Panc1 (cell line): Measurements from ENCODE around the gene DNAJC27. TPM values are rescaled to one million over a fixed set of nuclear protein-coding genes. Genes with fewer than 3 reads are reported as not detected.

Experiments
- ATAC-seq: fragments of 200-7000 bp; cut with Tn5 transposase; 2 replicates; pipeline ENCODE4 v1.9.1; 2020; ENCODE audit warnings: mild to moderate bottlenecking, moderate library complexity
- BruUV-seq: library from RNA; stranded (reverse); fragments of 400-500 nt; replicated peaks from 2 replicates; lab custom pipeline; 2021; lab: Mats Ljungman, UMichigan
- CTCF ChIA-PET: fragments of 300-600 bp; sonication (Branson Sonifier 250); formaldehyde crosslinking; loops from one replicate; lab custom pipeline; 2022; ENCODE audit warnings: antibody characterized with exemption; lab: Charles Lee
- POLR2A ChIA-PET: fragments of 300-600 bp; sonication (Branson Sonifier 250); formaldehyde crosslinking; loops from one replicate; lab custom pipeline; 2022; ENCODE audit warnings: antibody characterized with exemption; lab: Charles Lee
- DNase-seq: peaks from one replicate; pipeline ENCODE4 v3.0.0-alpha.2; 2010; ENCODE audit warnings: low read depth, low spot score
- H3K27ac ChIP-seq: 2 replicates; pipeline ENCODE4 v1.5.1; 2011; ENCODE audit warnings: mild to moderate bottlenecking, low read length, inconsistent platforms
- H3K27me3 ChIP-seq: fragments of 200-500 bp; sonication (Bioruptor generic); 2 replicates; pipeline ENCODE4 v1.6.0; 2014; ENCODE audit warnings: low read length, inconsistent platforms; ENCODE audit not compliant: control insufficient read depth, insufficient read depth
- H3K36me3 ChIP-seq: fragments of 200-500 bp; sonication (Bioruptor generic); 2 replicates; pipeline ENCODE4 v1.5.1; 2014; ENCODE audit warnings: inconsistent platforms, mild to moderate bottlenecking, low read length, moderate library complexity; ENCODE audit not compliant: control insufficient read depth, insufficient read depth
- H3K4me1 ChIP-seq: 2 replicates; pipeline ENCODE4 v1.5.1; 2011; ENCODE audit warnings: inconsistent platforms, mild to moderate bottlenecking, low read length, moderate library complexity; ENCODE audit not compliant: control insufficient read depth, insufficient read depth
- H3K4me3 ChIP-seq, 2 experiments: 2 replicates each; pipeline ENCODE4 v1.5.1; 2011 to 2012; ENCODE audit warnings: low read depth in 2 of 2, low read length in 2 of 2, mild to moderate bottlenecking in 2 of 2, inconsistent platforms in 1 of 2, moderate library complexity in 1 of 2
- H3K9me3 ChIP-seq: fragments of 200-500 bp; sonication (Bioruptor generic); 2 replicates; pipeline ENCODE4 v1.5.1; 2014; ENCODE audit warnings: low read depth, mild to moderate bottlenecking, inconsistent platforms, low read length, moderate library complexity; ENCODE audit not compliant: control insufficient read depth, insufficient read depth
- POLR2AphosphoS5 ChIP-seq: IDR thresholded peaks from 2 replicates; pipeline ENCODE4 v1.6.1; 2012; ENCODE audit warnings: mild to moderate bottlenecking, low read depth, low read length, moderate library complexity
- SIN3A ChIP-seq: IDR thresholded peaks from 2 replicates; pipeline ENCODE4 v1.6.1; 2012; ENCODE audit warnings: low read depth, mild to moderate bottlenecking, low read length, moderate library complexity, borderline replicate concordance; ENCODE audit not compliant: insufficient read depth
- TCF7L2 ChIP-seq: IDR thresholded peaks from 2 replicates; pipeline ENCODE4 v1.6.1; 2011; ENCODE audit warnings: mild to moderate bottlenecking, low read depth, low read length, inconsistent platforms
- in situ Hi-C: cut with HindIII; loops from 2 replicates; pipeline ENCODE4 v1.10.0; 2016; ENCODE audit warnings: low sequenced_read_pairs, low pct_unique_long_range_greater_than_20kb
- intact Hi-C: fragments of 100-400 bp; cut with micrococcal nuclease; formaldehyde crosslinking; loops from one replicate; pipeline ENCODE4 v1.10.0; 2022; ENCODE audit not compliant: unreplicated experiment
- total RNA-seq: library from RNA; stranded (reverse); gene quantifications from one replicate; pipeline ENCODE4 v1.2.1, GENCODE V29; 2021; ENCODE audit not compliant: unreplicated experiment
- TF ChIP-seq, protein P1 (sequence below): fragments of 450-650 bp; IDR thresholded peaks from 2 replicates; pipeline ENCODE4 v1.5.1; 2017; ENCODE audit warnings: mild to moderate bottlenecking
- TF ChIP-seq, protein P2 (sequence below), 2 experiments: IDR thresholded peaks; 2 replicates each; pipeline ENCODE4 v1.6.1; 2011 to 2012; ENCODE audit warnings: low read depth in 2 of 2, control low read depth in 1 of 2, low read length in 1 of 2, mild to moderate bottlenecking in 1 of 2, moderate library complexity in 1 of 2; ENCODE audit not compliant: insufficient read depth in 1 of 2

The DNAJC27 gene
- total RNA-seq, 1 experiment from 2014 or later = 4.9 TPM

GRCh38 chr2:24957221-24957620, 14.5 kb downstream of the DNAJC27 start:
- DNase-seq (no peak), ATAC-seq (no peak)
- H3K4me3 ChIP-seq = no peak overlapping the region
- intact Hi-C loops = no loop called here
- in situ Hi-C loops = no loop called here
- POLR2A ChIA-PET = no interaction called here
- H3K27ac ChIP-seq = no peak overlapping the region
- BruUV-seq = no TSS peak
- H3K36me3 ChIP-seq = peaks cover 17% of the 10 kb centered on the region
- peaks cover 15% of the 10 kb centered on the region; the same call in 1 of the 2 replicates for H3K9me3 ChIP-seq
- TF ChIP-seq, protein P1, sequence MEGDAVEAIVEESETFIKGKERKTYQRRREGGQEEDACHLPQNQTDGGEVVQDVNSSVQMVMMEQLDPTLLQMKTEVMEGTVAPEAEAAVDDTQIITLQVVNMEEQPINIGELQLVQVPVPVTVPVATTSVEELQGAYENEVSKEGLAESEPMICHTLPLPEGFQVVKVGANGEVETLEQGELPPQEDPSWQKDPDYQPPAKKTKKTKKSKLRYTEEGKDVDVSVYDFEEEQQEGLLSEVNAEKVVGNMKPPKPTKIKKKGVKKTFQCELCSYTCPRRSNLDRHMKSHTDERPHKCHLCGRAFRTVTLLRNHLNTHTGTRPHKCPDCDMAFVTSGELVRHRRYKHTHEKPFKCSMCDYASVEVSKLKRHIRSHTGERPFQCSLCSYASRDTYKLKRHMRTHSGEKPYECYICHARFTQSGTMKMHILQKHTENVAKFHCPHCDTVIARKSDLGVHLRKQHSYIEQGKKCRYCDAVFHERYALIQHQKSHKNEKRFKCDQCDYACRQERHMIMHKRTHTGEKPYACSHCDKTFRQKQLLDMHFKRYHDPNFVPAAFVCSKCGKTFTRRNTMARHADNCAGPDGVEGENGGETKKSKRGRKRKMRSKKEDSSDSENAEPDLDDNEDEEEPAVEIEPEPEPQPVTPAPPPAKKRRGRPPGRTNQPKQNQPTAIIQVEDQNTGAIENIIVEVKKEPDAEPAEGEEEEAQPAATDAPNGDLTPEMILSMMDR = no peak
- TF ChIP-seq POLR2AphosphoS5 (no peak), TCF7L2 (no peak), SIN3A (no peak)
- TF ChIP-seq, protein P2, sequence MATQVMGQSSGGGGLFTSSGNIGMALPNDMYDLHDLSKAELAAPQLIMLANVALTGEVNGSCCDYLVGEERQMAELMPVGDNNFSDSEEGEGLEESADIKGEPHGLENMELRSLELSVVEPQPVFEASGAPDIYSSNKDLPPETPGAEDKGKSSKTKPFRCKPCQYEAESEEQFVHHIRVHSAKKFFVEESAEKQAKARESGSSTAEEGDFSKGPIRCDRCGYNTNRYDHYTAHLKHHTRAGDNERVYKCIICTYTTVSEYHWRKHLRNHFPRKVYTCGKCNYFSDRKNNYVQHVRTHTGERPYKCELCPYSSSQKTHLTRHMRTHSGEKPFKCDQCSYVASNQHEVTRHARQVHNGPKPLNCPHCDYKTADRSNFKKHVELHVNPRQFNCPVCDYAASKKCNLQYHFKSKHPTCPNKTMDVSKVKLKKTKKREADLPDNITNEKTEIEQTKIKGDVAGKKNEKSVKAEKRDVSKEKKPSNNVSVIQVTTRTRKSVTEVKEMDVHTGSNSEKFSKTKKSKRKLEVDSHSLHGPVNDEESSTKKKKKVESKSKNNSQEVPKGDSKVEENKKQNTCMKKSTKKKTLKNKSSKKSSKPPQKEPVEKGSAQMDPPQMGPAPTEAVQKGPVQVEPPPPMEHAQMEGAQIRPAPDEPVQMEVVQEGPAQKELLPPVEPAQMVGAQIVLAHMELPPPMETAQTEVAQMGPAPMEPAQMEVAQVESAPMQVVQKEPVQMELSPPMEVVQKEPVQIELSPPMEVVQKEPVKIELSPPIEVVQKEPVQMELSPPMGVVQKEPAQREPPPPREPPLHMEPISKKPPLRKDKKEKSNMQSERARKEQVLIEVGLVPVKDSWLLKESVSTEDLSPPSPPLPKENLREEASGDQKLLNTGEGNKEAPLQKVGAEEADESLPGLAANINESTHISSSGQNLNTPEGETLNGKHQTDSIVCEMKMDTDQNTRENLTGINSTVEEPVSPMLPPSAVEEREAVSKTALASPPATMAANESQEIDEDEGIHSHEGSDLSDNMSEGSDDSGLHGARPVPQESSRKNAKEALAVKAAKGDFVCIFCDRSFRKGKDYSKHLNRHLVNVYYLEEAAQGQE (IDR thresholded peaks at IDR 0.05; ENCODE audit: insufficient read depth in 1 of 2, low read depth in 2 of 2, low read length in 1 of 2) = no peak
- H3K27me3 ChIP-seq = no peaks in the 10 kb centered on the region
- CTCF ChIA-PET = no interaction called here
- H3K4me1 ChIP-seq = no peaks in the 10 kb centered on the region

- intact Hi-C loops (no loop called here), in situ Hi-C loops (no loop called here)
- H3K9me3 ChIP-seq = peaks cover 15% of the 10 kb centered on the region; the same call in 1 of the 2 replicates
- ChIA-PET POLR2A (no interaction called here), CTCF (no interaction called here)
- no peaks in the 10 kb centered on the region for H3K4me1 ChIP-seq
- BruUV-seq = no TSS peak
- DNase-seq (no peak), ATAC-seq (no peak)
- H3K27ac ChIP-seq = no peak overlapping the region
- no peak overlapping the region for H3K4me3 ChIP-seq
- H3K36me3 ChIP-seq = peaks cover 17% of the 10 kb centered on the region
- TF ChIP-seq SIN3A = no peak
- TF ChIP-seq POLR2AphosphoS5 = no peak
- TF ChIP-seq TCF7L2 = no peak
- TF ChIP-seq, protein P2 (IDR thresholded peaks at IDR 0.05; ENCODE audit: insufficient read depth in 1 of 2, low read depth in 2 of 2, low read length in 1 of 2) = no peak
- TF ChIP-seq, protein P1 = no peak
- no peaks in the 10 kb centered on the region for H3K27me3 ChIP-seq
Observed at GRCh38 chr2:24955921-24956320, 15.8 kb downstream of the DNAJC27 start.
